ENCODE results near the gene PIGZ. TPM values are rescaled to one million over a fixed set of nuclear protein-coding genes. Genes with fewer than 3 reads are reported as not detected.

Gene PIGZ
- total and polyA plus RNA-seq, 12 donors = 2.2 to 7.7 (median 6.0) TPM

GRCh38 chr3:197000211-197000610 is 31.6 kb upstream of the PIGZ start:
- Histone ChIP-seq H3K9me3 (peaks cover 0 to 10% (median 0%) of the 10 kb centered on the region in 11 donors), H3K36me3 (no peaks in the 10 kb centered on the region), H3K4me1 (peaks cover 0 to 18% (median 10%) of the 10 kb centered on the region in 9 donors), H3K4me3 (no peak overlapping the region), H3K27ac (no peak overlapping the region), H3K27me3 (no peaks in the 10 kb centered on the region)
- 85 to 87% methylated on average over 5 of the region's 5 CpGs for WGBS, 2 donors
- no peak for DNase-seq
- TF ChIP-seq CTCF (IDR thresholded peaks at IDR 0.05) = no peak
- intact Hi-C loops (cut with DNase I) = loop anchor here in 6 of 10 donors (5.0 to 10.0 kb wide), 2 partner anchors 185 to 187 kb away; no protein-coding TSS in a partner anchor
- no peak for ATAC-seq

- ATAC-seq = no peak
- TF ChIP-seq CTCF (IDR thresholded peaks at IDR 0.05) = no peak
These were observed 30.5 kb upstream of the PIGZ start for GRCh38 chr3:196998966-196999760.

DNA sequence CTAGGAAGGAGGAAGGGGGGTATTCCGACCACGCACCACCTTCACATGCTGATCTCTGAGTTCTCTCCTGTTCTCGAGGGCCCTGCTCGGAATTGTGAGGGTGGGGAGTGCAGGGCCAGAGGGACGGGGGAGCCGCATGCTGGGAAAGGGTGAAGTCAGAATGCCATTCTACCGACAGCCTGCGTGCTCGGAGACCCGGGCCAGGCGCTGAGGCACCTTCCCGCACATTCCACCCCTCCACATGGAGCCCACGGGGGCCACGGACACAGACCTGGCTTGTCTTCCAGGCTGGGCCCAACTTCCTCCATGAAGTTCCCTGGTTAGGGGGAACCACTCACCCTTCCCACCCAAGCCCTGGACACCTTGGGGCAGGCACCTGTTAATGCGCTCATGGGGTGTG is 28.7 kb upstream of the PIGZ start:
- no peak for ATAC-seq
- intact Hi-C loops (cut with DNase I) = no loop called here
- H3K9me3 ChIP-seq = peaks cover 0 to 10% (median 0%) of the 10 kb centered on the region in 11 donors

More at GRCh38 chr3:196998966-196999760, 30.5 kb upstream of the PIGZ start:
- intact Hi-C loops (cut with DNase I) = no loop called here
- DNase-seq = no peak
- H3K27me3 ChIP-seq = no peaks in the 10 kb centered on the region
- 87 to 90% methylated on average over 21 of the region's 21 CpGs for WGBS, 2 donors
- peaks cover 0 to 10% (median 0%) of the 10 kb centered on the region in 11 donors for H3K9me3 ChIP-seq
- no peak overlapping the region for H3K27ac ChIP-seq
- H3K4me3 ChIP-seq = no peak overlapping the region
- peaks cover 0 to 16% (median 10%) of the 10 kb centered on the region in 9 donors for H3K4me1 ChIP-seq
- no peaks in the 10 kb centered on the region for H3K36me3 ChIP-seq

More for the DNA sequence above, 28.7 kb upstream of the PIGZ start:
- TF ChIP-seq CTCF (IDR thresholded peaks at IDR 0.05) = no peak
- no peaks in the 10 kb centered on the region for H3K27me3 ChIP-seq
- H3K4me3 ChIP-seq = no peak overlapping the region
- DNase-seq = no peak
- H3K4me1 ChIP-seq = peaks cover 0 to 6% (median 2%) of the 10 kb centered on the region in 9 donors
- 93 to 94% methylated on average over 15 of the region's 15 CpGs for WGBS, 2 donors
- H3K36me3 ChIP-seq = no peaks in the 10 kb centered on the region
- no peak overlapping the region for H3K27ac ChIP-seq

Measured in heart right ventricle (tissue), 16 donors.